ENCODE data around the gene VDAC2. TPM values are rescaled to one million over a fixed set of nuclear protein-coding genes. Genes with fewer than 3 reads are reported as not detected.

The VDAC2 gene
- total RNA-seq, 1 experiment from 2014 or later: 284 TPM

DNA sequence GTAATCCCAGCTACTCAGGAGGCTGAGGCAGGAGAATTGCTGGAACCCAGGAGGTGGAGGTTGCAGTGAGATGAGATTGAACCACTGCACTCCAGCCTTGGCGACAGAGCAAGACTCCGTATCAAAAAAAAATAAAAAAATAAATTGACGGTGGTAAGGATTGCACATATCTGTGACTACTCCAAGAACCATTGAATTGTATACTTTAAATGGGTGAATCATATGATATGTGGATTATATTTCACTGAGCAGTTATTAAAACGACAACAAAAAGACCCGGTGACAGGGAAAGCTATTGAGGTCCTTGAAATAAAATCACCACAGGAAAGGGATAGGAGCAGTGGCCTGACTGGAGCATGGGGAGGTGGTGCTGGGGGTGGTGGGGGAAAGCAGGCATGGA, 56.3 kb downstream of the VDAC2 start:
- H3K4me1 Mint-ChIP-seq: peaks cover 9% of the 10 kb centered on the region
- POLR2A ChIA-PET: no interaction called here
- ATAC-seq: no peak

DNA sequence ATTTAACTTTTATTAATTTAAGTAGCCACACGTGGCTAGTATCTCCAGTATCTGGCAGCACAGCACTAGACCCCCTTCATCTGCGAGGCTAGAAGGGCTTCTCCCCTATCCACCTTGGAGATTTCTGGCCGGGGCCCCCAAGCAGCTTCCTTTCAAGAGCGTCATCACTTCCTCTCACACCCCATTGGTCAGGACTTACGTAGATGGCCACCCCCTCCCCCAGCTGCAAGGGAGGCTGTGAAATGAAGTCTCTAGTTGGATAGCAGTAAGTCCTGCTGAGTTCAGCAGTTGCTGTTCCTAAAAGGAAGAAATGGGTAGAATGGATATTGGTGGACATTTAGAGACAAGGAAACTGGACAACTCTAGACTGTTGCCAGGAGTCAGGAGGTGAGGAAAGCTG, 59.0 kb downstream of the VDAC2 start:
- no peak overlapping the region for H3K4me3 Mint-ChIP-seq
- DNase-seq (ENCODE audit: low spot score) (no peak), ATAC-seq (no peak)
- CTCF ChIA-PET: no interaction called here
- TF ChIP-seq JAZF1 (CRISPR knock-in tag; IDR thresholded peaks at IDR 0.05) (no peak), KAT7 (CRISPR knock-in tag; IDR thresholded peaks at IDR 0.05; ENCODE audit: borderline replicate concordance) (no peak), ZNF416 (CRISPR knock-in tag; IDR thresholded peaks at IDR 0.05) (no peak), JUN (CRISPR knock-in tag; IDR thresholded peaks at IDR 0.05) (no peak), HMGA2 (CRISPR knock-in tag; IDR thresholded peaks at IDR 0.05) (no peak)
- POLR2A ChIA-PET: no interaction called here
- 0 out of 2 replicates have a peak, but pooled peaks cover 3% of the 10 kb centered on the region for H3K36me3 Mint-ChIP-seq
- H3K27ac Mint-ChIP-seq: no peak overlapping the region
- H3K9me3 Mint-ChIP-seq: peaks cover 13% of the 10 kb centered on the region
- no peaks in the 10 kb centered on the region for H3K27me3 Mint-ChIP-seq (ENCODE audit: low read depth)
- peaks cover 6% of the 10 kb centered on the region; the same call in 1 of the 2 replicates for H3K4me1 Mint-ChIP-seq

More for the DNA sequence above, 56.3 kb downstream of the VDAC2 start:
- TF ChIP-seq KAT7 (CRISPR knock-in tag; IDR thresholded peaks at IDR 0.05; ENCODE audit: borderline replicate concordance) (no peak), FOXJ3 (CRISPR knock-in tag; IDR thresholded peaks at IDR 0.05; ENCODE audit: borderline replicate concordance) (no peak), GTF2I (CRISPR knock-in tag; conservative IDR thresholded peaks at IDR 0.05) (no peak), ZNF232 (CRISPR knock-in tag; IDR thresholded peaks at IDR 0.05) (no peak)
- TF ChIP-seq, protein P1, sequence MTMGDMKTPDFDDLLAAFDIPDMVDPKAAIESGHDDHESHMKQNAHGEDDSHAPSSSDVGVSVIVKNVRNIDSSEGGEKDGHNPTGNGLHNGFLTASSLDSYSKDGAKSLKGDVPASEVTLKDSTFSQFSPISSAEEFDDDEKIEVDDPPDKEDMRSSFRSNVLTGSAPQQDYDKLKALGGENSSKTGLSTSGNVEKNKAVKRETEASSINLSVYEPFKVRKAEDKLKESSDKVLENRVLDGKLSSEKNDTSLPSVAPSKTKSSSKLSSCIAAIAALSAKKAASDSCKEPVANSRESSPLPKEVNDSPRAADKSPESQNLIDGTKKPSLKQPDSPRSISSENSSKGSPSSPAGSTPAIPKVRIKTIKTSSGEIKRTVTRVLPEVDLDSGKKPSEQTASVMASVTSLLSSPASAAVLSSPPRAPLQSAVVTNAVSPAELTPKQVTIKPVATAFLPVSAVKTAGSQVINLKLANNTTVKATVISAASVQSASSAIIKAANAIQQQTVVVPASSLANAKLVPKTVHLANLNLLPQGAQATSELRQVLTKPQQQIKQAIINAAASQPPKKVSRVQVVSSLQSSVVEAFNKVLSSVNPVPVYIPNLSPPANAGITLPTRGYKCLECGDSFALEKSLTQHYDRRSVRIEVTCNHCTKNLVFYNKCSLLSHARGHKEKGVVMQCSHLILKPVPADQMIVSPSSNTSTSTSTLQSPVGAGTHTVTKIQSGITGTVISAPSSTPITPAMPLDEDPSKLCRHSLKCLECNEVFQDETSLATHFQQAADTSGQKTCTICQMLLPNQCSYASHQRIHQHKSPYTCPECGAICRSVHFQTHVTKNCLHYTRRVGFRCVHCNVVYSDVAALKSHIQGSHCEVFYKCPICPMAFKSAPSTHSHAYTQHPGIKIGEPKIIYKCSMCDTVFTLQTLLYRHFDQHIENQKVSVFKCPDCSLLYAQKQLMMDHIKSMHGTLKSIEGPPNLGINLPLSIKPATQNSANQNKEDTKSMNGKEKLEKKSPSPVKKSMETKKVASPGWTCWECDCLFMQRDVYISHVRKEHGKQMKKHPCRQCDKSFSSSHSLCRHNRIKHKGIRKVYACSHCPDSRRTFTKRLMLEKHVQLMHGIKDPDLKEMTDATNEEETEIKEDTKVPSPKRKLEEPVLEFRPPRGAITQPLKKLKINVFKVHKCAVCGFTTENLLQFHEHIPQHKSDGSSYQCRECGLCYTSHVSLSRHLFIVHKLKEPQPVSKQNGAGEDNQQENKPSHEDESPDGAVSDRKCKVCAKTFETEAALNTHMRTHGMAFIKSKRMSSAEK (CRISPR knock-in tag; IDR thresholded peaks at IDR 0.05; ENCODE audit: borderline replicate concordance): no peak
- TF ChIP-seq, protein P2, sequence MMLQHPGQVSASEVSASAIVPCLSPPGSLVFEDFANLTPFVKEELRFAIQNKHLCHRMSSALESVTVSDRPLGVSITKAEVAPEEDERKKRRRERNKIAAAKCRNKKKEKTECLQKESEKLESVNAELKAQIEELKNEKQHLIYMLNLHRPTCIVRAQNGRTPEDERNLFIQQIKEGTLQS (CRISPR knock-in tag; conservative IDR thresholded peaks at IDR 0.05): no peak
- TF ChIP-seq, protein P3, sequence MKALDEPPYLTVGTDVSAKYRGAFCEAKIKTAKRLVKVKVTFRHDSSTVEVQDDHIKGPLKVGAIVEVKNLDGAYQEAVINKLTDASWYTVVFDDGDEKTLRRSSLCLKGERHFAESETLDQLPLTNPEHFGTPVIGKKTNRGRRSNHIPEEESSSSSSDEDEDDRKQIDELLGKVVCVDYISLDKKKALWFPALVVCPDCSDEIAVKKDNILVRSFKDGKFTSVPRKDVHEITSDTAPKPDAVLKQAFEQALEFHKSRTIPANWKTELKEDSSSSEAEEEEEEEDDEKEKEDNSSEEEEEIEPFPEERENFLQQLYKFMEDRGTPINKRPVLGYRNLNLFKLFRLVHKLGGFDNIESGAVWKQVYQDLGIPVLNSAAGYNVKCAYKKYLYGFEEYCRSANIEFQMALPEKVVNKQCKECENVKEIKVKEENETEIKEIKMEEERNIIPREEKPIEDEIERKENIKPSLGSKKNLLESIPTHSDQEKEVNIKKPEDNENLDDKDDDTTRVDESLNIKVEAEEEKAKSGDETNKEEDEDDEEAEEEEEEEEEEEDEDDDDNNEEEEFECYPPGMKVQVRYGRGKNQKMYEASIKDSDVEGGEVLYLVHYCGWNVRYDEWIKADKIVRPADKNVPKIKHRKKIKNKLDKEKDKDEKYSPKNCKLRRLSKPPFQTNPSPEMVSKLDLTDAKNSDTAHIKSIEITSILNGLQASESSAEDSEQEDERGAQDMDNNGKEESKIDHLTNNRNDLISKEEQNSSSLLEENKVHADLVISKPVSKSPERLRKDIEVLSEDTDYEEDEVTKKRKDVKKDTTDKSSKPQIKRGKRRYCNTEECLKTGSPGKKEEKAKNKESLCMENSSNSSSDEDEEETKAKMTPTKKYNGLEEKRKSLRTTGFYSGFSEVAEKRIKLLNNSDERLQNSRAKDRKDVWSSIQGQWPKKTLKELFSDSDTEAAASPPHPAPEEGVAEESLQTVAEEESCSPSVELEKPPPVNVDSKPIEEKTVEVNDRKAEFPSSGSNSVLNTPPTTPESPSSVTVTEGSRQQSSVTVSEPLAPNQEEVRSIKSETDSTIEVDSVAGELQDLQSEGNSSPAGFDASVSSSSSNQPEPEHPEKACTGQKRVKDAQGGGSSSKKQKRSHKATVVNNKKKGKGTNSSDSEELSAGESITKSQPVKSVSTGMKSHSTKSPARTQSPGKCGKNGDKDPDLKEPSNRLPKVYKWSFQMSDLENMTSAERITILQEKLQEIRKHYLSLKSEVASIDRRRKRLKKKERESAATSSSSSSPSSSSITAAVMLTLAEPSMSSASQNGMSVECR (CRISPR knock-in tag; IDR thresholded peaks at IDR 0.05; ENCODE audit: borderline replicate concordance): no peak
- Mint-ChIP-seq H3K4me3 (no peak overlapping the region), H3K27ac (no peak overlapping the region), H3K36me3 (0 out of 2 replicates have a peak, but pooled peaks cover 3% of the 10 kb centered on the region), H3K9me3 (peaks cover 13% of the 10 kb centered on the region), H3K27me3 (ENCODE audit: low read depth) (no peaks in the 10 kb centered on the region)
- DNase-seq (ENCODE audit: low spot score): no peak
- CTCF ChIA-PET: no interaction called here

DNA sequence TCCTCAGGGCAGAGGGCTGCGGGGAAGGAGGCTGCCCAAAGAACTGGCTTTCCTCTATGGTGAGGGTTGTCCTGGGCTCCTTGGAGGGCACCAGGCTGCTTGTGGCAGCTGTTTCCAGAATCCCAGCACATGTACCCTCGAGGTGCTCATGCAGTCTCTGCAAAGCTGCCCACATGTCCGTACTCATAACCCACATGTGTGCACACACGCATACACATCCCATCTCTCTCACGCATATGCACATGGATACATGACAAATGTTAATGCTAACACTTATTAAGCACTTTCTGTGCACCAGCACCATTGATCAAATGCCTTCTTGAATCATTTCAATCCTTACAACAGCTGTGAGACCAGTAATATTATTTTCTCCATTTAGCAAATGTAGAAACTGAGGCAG, 61.5 kb downstream of the VDAC2 start:
- CTCF ChIA-PET: no interaction called here
- Mint-ChIP-seq H3K36me3 (0 out of 2 replicates have a peak, but pooled peaks cover 3% of the 10 kb centered on the region), H3K4me3 (no peak overlapping the region), H3K9me3 (peaks cover 13% of the 10 kb centered on the region), H3K27me3 (ENCODE audit: low read depth) (no peaks in the 10 kb centered on the region), H3K4me1 (peaks cover 14% of the 10 kb centered on the region), H3K27ac (no peak overlapping the region)
- DNase-seq (ENCODE audit: low spot score): no peak
- POLR2A ChIA-PET: no interaction called here
- ATAC-seq: no peak
- TF ChIP-seq ZNF423 (CRISPR knock-in tag; IDR thresholded peaks at IDR 0.05): no peak
- TF ChIP-seq CBFB (CRISPR knock-in tag; IDR thresholded peaks at IDR 0.05; ENCODE audit: low read depth): no peak
- no peak for TF ChIP-seq MXD4 (CRISPR knock-in tag; IDR thresholded peaks at IDR 0.05; ENCODE audit: borderline replicate concordance)
- no peak for TF ChIP-seq GTF2I (CRISPR knock-in tag; conservative IDR thresholded peaks at IDR 0.05)
- TF ChIP-seq, protein P4, sequence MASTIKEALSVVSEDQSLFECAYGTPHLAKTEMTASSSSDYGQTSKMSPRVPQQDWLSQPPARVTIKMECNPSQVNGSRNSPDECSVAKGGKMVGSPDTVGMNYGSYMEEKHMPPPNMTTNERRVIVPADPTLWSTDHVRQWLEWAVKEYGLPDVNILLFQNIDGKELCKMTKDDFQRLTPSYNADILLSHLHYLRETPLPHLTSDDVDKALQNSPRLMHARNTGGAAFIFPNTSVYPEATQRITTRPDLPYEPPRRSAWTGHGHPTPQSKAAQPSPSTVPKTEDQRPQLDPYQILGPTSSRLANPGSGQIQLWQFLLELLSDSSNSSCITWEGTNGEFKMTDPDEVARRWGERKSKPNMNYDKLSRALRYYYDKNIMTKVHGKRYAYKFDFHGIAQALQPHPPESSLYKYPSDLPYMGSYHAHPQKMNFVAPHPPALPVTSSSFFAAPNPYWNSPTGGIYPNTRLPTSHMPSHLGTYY (CRISPR knock-in tag; IDR thresholded peaks at IDR 0.05): no peak
- TF ChIP-seq, protein P5, sequence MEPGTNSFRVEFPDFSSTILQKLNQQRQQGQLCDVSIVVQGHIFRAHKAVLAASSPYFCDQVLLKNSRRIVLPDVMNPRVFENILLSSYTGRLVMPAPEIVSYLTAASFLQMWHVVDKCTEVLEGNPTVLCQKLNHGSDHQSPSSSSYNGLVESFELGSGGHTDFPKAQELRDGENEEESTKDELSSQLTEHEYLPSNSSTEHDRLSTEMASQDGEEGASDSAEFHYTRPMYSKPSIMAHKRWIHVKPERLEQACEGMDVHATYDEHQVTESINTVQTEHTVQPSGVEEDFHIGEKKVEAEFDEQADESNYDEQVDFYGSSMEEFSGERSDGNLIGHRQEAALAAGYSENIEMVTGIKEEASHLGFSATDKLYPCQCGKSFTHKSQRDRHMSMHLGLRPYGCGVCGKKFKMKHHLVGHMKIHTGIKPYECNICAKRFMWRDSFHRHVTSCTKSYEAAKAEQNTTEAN (CRISPR knock-in tag; IDR thresholded peaks at IDR 0.05): no peak
- TF ChIP-seq RORB (CRISPR knock-in tag; IDR thresholded peaks at IDR 0.05): no peak
- TF ChIP-seq, protein P6, sequence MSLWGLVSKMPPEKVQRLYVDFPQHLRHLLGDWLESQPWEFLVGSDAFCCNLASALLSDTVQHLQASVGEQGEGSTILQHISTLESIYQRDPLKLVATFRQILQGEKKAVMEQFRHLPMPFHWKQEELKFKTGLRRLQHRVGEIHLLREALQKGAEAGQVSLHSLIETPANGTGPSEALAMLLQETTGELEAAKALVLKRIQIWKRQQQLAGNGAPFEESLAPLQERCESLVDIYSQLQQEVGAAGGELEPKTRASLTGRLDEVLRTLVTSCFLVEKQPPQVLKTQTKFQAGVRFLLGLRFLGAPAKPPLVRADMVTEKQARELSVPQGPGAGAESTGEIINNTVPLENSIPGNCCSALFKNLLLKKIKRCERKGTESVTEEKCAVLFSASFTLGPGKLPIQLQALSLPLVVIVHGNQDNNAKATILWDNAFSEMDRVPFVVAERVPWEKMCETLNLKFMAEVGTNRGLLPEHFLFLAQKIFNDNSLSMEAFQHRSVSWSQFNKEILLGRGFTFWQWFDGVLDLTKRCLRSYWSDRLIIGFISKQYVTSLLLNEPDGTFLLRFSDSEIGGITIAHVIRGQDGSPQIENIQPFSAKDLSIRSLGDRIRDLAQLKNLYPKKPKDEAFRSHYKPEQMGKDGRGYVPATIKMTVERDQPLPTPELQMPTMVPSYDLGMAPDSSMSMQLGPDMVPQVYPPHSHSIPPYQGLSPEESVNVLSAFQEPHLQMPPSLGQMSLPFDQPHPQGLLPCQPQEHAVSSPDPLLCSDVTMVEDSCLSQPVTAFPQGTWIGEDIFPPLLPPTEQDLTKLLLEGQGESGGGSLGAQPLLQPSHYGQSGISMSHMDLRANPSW (CRISPR knock-in tag; conservative IDR thresholded peaks at IDR 0.05; ENCODE audit: low read depth): no peak
- no peak for TF ChIP-seq ETV6 (CRISPR knock-in tag; IDR thresholded peaks at IDR 0.05)
